Fibroblast of pulmonary artery (primary cell): ENCODE data around the gene PHYKPL.
A peak's percentile ranks its signal among the peaks of the same experiment; 100 is the strongest.

Experiments
- DNase-seq: peaks from one replicate; pipeline ENCODE4 v3.0.0-alpha.2; 2010; ENCODE audit warnings: low read depth
- H3K4me3 ChIP-seq: replicated peaks from 2 replicates; pipeline ENCODE4 v1.5.1; 2011; ENCODE audit warnings: low read depth, mild to moderate bottlenecking, control low read depth, low read length, moderate library complexity
- TF ChIP-seq, protein P1 (sequence below): IDR thresholded peaks from 2 replicates; pipeline ENCODE4 v1.5.1; 2011; ENCODE audit warnings: mild to moderate bottlenecking, control low read depth, low read length, inconsistent platforms; ENCODE audit errors: missing control alignments

The PHYKPL gene

DNA sequence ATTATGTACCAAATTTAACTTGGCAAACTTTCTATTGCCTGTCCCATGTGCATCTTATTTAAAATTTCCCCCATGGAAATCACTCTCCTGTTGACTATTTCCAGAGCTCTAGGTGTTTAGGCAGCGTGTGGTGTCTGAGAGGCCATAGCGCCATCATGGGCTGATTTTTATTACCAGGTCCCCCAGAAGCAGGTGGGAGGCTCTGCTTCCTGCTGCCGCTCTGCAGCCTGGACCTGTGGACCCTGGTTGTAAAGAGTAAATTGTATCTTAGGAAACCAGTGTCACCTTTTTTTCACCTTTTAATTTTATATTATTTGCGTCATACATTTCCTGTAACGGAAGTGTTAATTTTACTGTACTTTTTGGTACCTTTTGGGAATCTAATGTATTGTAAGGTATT lies 21.9 kb downstream of the PHYKPL start:
- no peak overlapping the region for H3K4me3 ChIP-seq
- no peak for DNase-seq
- TF ChIP-seq, protein P1, sequence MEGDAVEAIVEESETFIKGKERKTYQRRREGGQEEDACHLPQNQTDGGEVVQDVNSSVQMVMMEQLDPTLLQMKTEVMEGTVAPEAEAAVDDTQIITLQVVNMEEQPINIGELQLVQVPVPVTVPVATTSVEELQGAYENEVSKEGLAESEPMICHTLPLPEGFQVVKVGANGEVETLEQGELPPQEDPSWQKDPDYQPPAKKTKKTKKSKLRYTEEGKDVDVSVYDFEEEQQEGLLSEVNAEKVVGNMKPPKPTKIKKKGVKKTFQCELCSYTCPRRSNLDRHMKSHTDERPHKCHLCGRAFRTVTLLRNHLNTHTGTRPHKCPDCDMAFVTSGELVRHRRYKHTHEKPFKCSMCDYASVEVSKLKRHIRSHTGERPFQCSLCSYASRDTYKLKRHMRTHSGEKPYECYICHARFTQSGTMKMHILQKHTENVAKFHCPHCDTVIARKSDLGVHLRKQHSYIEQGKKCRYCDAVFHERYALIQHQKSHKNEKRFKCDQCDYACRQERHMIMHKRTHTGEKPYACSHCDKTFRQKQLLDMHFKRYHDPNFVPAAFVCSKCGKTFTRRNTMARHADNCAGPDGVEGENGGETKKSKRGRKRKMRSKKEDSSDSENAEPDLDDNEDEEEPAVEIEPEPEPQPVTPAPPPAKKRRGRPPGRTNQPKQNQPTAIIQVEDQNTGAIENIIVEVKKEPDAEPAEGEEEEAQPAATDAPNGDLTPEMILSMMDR: no peak

DNA sequence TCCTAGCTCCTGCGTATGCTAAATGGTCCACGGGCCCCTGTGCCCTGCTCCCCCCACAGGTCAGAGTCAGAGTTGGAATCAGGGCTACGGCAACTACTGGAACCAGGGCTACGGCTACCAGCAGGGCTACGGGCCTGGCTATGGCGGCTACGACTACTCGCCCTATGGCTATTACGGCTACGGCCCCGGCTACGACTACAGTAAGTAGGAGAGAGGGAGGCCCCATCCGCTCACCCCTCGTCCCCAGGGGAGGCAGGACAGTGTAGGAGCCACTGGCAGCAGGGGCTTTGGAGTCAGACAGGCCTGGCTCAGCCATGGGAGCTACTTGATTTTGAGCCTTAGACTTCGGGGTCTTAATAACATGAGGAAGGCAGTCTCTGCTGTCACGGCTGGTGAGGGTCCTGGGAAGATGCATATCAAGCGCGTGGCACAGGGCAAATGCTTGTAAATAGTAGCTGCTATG lies 22.5 kb downstream of the PHYKPL start:
- H3K4me3 ChIP-seq: no peak overlapping the region
- no peak for DNase-seq
- TF ChIP-seq, protein P1: no peak

DNA sequence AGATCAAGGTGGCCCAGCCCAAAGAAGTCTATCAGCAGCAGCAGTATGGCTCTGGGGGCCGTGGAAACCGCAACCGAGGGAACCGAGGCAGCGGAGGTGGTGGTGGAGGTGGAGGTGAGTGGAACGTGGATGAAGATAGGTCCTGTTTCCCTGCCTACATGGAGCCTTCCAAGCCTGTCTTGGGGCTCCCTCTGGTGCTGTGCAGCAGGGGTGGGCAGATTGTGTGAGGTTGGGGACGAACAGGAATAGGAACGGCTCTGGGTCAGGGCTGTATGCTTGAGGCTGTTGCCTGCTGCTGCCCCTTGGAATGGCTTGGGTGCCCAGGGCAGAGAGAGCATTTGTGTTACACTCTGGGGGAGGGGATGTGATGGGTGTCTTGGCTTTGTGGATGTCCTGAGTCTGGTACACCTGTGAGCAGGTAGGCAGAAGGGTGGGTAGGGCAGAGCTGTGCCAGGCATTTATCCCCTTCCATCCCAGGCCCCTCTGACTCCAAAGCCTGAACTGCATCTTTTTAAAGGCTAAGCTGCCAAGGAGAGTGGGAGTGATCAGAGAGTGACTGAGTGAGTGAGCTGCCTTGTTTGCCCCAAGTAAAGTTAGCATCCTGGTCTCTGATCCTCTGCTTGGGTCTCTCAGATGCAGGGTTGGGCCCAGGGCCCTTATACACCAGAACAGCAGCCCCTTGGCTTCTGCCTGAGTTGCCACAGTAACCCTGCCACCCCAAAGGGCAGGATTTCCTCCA lies 23.1 kb downstream of the PHYKPL start:
- TF ChIP-seq, protein P1: no peak
- no peak overlapping the region for H3K4me3 ChIP-seq
- no peak for DNase-seq

DNA sequence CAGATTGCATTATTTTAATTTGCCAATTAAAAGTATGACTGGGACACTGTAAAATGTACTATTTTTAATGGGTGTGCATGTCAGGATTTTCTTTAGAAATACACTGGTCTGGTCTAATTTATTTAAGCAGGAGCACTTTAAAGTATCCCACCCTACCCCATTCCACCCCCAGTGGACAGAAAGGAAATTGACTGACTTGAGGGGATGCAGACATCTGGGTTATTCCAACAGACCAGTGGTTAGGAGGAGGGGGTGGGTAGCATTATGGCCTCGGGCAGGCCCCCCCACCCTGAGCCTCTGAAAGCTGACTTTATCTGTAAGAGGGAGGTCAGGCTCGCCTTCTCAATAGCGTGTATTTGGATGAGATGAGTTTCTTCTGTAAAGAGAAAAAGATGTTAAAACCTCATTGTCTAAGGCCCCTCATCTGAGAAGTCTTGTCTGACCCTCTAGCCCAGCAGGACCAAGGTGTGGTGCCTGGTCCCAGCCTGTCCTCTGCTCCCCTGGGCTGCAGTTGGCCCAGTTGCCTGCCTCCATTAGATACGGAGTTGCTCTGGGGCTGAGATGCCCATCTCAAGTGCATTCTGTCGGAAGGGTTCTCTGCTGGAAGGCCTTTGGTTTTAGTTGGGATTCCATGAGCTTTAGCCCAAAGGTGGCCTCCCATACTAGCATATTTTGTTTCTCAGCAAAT lies 23.9 kb downstream of the PHYKPL start:
- H3K4me3 ChIP-seq: no peak overlapping the region
- no peak for DNase-seq
- TF ChIP-seq, protein P1: peak; percentile 25

DNA sequence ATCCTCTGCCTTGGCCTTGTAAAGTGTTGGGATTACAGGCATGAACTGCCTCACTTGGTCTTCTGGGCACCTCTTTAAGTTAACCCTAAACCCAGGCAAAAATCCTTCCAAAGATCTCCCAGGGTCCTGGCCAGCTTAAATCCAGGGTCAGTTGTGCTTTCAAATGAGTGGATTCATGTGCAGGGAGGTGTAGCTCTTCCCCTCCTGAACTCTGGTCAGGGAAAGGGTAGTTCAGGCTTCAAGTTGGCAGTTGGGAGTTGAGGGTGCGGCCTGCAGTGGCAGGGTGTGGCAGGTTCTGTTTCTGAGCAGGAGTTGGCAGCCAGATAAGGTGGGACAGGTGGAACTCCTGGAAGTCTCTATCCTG lies 24.7 kb downstream of the PHYKPL start:
- H3K4me3 ChIP-seq: no peak overlapping the region
- DNase-seq: no peak
- TF ChIP-seq, protein P1: no peak

DNA sequence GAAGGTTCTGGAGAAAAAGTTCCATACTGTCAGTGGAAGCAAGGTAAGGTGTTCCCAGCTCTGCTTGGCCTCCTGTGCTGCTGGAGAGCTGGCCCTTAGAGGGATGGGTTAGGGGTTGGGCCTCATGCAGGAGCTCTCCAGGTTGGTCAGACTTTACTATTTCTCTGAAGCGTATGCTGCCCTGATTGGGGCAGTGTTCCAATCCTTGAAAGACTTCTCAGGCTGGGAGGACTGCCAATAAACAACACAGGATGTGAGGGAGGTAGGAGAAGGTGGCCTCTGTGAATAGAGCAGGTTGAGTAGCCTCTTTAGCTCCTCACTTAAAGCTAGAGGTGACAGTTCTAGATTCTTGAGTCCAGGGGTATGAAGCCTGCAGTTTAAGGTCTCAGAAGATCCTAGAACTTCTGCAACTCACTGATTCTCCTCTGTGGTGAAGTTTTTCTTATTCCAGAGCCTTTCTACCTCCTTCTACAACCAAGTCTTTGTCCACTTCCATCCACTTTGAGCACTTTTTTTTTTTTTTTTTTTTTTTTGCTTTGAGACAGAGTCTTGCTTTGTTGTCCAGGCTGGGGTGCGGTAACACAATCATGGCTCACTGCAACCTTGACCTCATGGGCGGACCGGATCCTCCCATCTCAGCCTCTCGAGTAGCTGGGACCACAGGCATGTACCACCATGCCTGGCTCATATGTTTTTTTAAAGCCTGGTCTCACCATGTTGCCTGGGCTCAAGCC lies 25.3 kb downstream of the PHYKPL start:
- no peak overlapping the region for H3K4me3 ChIP-seq
- DNase-seq: peak; percentile 83
- TF ChIP-seq, protein P1: no peak
